EH (cell line): ENCODE measurements around the gene RNF166.

ENCODE experiments used
- DNase-seq: peaks from one replicate; pipeline ENCODE4 v3.0.0-alpha.2; 2015; ENCODE audit warnings: low read depth

Gene RNF166

DNA sequence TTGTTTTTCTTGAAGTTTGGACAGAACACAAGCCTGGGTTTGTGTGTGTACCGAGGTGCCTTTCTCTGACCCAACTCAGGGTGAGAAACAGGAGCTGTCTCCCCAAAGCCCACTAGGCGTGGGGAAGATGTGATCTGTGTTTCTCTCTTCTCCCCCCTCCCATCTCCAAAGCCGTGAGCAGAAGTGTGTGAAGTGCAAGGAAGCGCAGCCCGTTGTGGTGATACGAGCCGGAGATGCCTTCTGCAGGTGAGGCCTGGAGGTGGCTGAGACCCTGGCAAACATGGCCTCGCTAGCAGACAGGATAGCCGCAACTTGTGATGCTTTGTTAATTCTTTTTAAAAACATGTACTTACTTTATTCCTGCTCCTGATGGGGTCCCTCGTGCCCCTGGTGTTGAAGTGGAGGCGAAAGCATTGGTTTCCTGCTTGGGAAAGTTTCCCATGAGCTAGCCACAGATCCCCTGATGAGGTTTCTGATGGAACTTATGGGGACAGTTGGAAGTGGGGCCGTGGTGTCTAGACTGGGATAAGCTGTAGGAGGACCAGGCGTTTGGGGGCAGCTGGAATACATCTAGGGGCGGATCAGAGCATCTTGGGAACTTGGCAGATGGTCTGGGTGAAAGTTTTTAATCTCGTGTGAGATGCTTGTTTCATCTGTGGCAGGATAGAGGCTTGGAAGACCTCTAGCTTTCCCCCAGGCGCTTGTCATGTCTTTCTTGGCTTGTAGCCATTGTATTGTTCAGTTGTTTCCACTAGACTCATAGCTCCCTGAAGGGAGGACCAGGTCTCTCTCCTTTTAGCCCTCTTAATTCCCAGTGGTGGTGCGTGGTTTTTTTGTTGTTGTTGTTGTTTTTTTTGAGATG lies 988 bp upstream of the RNF166 start:
- DNase-seq: no peak

DNA sequence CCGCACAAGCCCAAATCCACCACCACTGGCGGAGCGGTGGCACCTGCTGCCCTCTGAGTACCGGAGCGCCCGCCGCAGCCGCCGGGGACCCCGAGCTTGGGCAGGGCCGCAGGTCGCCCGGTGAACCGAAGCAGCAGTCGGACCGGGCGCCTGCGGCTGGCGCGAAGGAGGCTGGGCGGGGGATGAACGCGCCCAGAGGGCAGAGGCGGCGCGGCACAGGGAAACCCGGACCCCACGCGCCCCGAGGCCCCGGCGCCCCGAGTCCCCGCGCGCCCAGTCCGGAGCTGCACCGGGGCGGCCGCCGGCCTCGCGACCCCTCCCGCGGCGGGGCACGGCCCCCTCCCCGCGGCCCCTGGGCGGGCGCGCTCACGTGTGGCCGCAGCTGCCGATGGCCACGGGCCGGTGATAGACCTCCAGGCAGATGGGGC lies 393 bp downstream of the RNF166 start:
- no peak for DNase-seq

DNA sequence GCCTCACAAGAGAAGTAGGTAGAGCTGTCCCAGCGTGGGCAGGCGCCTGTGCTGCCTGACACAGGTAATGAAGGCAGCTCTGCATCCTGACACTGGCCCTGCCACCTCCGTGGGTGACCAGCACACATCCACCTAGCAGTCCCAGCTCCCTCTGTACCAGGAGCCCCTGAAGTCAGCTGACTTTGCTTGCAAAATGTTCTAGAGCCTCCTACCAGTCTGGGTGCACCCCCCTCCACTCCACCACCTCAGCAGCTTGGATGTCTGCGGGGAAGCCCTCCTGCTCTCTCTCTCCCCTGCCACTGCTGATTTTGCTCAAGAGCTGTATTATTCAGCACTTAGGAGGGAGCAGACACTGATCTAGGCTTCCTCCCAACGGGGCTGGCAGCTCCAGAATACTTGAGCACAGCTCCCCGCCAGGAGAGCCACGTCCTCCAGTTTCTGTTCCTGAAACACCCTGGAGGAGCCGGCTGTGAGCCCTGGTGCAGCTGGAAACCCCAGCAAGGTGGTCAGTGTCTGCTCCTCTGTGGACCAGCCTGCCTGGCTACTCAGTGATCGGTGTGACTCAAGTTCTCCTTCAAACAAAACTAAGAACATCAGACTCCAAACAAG lies 1.0 kb downstream of the RNF166 start:
- peak; percentile 33 for DNase-seq

DNA sequence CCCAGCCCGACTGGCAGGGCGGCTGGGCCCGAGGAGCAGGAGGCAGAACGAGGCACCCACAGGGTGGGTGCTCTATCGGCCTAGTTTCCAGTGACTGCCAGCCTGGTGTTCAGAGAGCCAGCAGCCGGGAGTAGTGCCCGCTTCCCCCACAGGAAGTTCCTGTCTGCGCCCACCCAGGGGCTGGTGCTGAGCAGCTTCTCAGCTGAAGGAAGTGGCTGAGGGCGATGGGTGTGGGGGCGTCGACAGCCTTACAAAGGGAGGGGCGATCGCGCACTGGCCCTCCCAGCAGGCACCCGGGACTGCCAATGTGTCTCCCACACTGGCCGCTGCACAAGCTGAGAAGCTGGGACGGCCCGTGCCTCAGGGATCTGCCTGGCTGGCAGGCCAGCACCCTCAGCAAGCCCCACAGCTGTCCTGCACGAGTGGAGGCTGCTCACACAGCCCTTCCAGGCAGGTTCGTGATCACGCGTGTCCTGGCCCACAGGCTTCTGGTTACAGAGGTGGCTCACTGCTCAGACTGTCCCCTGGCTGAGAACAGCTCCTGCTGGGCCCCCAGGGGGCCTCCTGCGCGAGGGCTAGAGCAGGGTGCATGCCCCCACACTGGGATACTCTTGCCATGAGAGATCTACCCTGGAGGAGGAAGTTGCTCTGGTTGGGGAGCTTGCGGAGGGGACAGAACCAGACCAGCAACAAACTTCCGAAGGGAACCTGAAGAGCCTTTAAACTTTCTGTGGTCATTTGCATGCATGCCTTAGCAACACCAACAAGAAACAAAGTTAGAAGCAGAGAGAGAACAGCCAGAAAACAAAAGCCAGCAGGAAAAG lies 2.5 kb downstream of the RNF166 start:
- no peak for DNase-seq

DNA sequence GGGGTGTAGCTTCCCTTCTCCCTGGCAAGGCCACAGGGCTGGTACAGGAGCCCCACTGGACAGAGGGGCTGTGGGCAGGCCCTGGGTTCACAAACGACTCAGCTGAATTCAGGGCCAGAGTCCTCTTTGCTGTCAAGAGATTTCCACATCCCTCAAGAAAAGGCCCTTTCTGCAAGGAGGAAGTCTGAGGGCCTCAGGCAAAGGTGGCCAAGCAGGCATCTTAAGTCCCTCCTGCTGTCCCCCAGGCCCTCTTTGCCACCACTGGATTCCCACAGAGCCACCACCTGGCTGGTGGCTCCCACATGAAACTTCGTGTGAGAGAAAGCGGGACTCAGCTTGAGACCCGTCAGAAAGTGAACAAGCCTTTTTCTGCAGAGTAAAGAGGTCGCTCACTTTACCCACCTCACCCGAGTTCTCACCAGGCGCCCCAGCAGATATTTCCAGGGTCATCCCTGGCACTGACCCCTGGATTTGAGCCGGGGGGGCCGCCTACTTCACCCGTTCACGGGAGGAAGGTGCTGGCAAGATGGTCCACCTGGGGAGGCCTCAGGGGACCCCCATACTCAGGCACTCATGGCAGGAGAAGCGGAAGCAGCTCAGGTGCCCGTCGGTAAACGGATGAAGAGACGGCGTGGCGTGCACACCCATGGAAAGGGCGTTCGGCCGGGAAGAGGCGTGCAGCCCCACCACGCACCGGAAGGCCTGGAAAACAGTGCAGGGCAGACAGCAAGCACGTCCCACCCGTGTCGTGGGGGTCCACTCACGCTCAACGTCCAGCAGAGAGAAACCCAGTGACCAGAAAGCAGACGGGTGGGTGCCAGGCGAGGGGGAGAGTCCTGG lies 3.6 kb downstream of the RNF166 start:
- no peak for DNase-seq

DNA sequence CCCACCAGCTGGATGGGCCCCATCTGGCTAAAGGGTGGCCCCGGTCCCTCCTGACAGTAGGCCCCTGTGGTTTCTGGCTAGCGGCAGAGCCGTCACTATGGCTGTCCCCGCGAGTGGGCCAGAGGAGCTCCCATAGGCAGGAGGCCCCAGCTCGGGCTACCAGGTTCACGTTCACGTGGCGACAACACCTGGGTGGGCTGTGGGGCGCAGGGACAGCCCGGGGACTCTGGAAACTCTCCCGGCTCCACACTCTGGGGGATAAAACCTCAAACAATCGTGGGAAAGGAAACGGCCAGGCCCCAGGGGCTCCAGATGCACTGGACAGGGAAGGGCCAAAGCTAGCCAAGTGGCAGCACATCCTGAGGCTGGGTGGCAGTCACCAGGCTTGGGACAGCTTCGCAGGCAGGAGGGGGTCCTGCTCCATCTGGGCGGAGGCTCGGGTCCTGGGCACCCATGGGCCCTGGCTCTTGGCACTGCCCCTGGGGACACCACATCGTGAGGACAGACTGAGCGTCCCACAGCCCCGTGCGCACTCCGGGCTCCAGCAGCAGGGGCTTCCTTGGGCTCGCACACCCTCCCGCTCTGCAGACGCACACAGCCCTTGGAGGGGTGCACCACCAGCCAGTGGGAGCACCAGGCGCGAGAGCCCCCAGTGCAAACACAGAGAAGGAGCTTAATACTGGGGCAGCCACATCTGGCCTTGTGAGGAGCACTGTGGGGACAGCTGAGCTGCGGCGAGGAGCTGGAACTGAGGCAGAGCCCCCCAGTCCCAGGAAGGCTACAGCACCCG lies 4.4 kb downstream of the RNF166 start:
- no peak for DNase-seq

DNA sequence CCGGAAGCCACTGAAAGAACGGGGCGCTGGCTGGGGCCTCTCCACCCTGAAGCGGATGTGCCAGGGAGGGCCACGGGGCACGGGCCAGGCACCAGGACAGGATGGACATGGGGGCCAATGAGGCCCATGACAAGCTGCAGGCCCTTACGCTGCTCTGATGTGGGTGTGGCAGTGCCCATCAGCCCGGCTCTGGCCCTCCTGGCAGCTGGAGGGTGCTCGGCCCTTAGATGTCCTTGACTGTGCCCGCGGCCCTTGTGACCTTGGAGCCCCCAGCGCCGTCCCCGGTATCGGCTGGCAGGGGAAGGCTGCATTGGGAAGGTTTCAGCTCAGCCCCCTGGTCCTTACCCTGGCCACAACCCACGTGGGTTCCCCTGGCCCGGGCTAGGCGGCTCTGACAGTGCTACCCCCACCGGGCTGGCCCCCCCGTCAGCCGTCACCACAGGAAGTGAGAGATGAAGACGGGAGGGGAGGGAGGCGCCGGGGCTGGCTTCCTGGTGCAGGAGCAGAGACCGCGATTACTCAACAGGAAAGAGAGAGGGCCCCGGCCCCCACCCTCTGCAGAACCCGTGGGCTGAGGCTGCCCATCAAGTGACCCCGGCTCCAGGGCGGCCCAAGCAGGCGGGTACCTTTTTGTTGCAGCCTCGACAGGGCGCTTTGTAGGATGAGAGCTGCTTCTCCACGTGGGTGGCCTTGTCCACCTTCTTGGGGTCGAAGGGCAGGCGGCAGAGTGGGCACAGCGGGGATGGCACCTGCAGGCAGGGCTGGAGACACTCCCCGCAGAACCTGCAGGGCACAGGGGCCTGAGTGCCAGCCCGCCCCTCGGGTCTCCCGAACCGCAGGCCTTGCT lies 5.3 kb downstream of the RNF166 start:
- DNase-seq: peak; percentile 75

DNA sequence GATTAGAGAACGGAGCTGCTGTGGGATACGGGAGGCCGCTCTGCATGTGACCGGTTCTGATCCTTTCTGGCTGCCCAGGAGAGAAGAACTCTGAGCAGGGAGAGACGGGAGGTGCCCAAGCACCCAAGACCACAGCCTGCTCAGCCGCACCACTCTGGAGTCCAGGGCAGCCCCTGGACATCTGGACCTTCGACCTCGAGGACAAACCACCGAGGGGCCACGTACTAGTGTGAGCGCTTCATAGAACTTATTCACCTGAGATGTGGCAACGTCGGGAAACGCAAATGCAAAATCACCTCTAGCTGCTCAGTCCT lies 5.9 kb downstream of the RNF166 start:
- no peak for DNase-seq

DNA sequence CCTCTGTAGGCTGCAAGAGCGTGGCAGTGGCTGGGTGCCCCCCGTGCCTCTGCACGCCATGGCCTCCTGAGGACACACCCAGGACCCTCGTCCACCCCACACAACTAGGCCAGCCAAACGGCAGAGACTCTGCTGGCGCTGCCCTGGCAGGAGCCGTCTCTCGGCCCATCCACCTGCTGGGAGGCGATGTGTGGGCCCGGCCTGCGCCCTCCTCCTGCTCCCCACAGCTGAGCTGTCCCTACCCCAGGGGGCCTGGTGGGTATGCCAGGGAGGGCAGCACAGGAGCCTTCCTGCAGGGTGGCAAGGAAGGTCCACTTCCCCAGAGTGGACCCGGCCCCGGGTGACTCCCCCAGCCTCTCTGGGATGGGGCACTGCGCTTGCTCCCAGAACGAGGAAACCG lies 7.0 kb downstream of the RNF166 start:
- no peak for DNase-seq

DNA sequence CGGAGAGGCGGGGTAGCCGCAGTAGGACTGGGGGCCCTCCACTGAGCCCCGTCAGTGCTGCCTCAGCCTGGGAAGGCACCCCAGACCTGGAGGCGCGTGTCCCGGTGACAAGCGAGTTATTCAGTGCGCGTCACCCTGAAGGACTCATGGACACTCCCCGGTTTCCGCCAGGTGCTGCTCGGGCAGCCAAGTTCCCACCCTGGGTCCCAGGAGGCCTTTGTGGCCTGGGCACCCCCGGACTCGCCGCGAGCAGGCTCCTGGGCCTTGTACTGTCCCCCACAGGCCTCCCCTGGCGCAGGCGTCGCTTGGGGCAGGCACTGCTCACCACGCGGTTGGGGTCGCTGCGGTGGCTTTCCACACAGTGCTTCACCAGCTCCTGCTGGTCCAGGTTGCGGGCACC lies 7.6 kb downstream of the RNF166 start:
- no peak for DNase-seq

DNA sequence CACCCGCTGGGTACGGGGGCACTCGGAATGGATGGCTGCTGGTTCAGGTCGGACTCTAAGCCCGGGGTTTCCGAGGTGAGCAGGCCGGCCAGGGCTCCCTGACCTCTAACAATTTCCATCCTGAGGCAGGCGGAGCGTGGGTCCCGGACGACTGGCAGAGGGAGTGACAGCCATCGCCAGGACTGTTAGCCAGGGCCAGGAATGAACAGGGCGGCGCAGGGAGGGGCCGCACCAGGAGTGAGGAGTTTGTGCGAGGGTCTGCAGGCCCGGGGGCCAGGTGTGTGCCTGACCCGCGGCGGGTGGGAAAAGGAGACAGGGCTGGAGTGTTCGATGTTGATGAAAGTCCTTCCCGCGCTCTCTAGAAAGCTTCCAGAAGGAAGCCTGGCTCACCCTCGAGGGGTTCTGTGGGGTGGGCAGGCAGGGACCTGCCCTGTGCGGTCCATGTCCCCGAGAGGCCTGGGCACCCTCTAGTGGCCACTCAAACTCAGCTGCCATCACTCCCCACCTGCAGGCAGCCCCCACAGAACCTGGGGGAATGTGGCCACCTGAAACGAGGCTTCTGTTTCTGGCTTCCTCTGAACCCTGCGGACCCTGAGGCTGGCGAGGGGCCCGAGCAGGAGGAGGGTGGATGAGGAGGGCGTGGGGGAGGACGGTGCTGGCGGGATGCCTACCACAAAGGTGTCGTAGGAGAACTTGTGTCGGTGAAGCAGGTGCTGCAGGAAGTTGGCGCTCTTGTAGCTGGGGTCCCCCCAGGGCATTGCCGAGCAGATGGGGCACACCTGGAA lies 8.2 kb downstream of the RNF166 start:
- no peak for DNase-seq

DNA sequence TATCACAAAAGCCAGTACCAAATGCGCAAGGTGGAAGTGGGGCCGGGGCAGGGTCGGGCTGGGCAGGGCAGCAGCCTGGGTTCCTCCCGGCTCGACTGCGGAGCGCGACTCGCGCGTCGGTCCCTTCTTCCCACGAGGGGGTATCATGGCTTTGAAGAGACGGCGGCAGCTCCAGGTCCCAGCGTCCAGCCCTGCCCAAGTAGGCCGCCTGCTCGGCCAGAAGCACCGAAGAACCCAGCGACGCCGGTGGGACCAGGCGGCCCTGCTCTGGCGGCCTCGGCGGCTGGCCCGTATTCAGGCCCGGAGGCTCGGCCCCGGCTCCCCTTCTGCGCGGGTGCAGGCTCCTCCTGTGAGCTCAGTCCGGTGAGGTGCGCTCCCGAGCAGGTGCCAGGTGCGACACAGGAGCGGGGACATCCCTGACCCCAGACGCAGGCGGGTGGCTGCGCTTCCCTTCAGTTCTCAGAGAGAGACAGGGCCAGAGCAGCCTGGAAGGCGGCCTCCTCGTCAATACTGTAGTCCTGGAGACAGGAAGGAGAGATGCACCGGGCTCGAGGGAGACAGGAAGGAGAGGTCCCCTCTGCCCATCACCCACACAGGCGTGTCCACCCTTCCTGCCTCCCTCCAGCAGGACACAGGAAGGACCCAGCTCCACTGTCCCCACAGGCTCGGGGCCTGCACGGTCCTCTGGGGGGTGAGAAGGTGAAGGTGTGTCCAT lies 8.9 kb downstream of the RNF166 start:
- DNase-seq: no peak

DNA sequence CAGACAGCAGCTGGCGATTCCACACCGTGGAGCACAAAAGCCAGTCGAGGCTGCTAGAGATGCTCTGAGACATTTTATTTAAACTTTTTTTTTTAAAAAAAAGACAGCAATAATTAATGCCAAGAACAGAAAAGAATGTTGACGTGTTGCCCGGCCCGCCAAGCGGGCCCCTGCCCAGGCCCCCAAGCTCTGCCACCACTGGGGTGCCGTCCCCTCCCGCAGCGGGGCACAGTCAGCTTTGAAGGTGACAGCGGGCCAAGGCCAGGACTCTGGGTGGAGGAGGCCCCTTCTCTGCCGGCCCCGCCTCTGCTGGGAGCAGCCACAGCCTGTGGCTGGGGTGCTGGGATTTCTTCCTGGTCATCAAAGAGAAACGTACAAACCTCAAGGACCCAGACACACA lies 9.8 kb downstream of the RNF166 start:
- DNase-seq: no peak

DNA sequence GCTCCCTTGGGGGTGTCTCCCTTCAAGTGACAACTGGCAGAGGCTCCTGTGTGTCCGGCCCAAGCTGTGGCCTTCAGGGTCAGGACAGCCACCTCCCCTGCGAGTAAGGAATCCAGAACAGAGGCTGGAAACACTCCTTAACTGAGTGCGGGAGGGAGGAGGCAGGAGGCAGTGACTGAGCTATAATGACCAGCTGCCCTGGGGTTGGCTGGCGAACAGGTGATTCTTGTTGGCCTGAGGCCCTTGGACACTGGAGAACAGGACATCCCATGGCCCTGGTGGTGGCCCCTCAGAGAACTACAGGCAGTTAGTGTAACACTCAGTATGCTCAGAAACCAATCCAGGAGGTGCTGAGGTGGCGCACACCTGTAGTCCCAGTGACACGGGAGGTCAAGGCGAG lies 10.5 kb downstream of the RNF166 start:
- DNase-seq: no peak

DNA sequence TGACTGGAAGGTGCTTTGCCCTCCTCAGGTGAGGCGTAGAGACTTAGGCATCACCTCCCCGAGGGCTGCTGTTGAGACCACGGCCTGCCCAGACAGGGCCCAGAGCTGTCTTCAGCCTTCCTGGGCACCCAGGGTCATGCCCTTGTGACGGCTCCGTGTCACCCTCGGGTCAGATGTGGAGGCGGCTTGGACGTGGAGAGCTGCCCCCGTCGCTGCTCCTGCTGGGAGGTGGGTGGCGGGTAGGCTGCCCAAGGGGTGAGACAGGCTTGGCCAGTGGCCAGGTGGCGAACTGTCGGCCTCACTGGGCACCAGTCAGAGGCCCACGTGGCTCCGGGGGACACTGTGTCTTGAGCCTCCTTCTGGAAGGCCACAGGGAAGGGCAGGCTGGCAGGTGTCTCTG lies 11.0 kb downstream of the RNF166 start:
- DNase-seq: no peak

DNA sequence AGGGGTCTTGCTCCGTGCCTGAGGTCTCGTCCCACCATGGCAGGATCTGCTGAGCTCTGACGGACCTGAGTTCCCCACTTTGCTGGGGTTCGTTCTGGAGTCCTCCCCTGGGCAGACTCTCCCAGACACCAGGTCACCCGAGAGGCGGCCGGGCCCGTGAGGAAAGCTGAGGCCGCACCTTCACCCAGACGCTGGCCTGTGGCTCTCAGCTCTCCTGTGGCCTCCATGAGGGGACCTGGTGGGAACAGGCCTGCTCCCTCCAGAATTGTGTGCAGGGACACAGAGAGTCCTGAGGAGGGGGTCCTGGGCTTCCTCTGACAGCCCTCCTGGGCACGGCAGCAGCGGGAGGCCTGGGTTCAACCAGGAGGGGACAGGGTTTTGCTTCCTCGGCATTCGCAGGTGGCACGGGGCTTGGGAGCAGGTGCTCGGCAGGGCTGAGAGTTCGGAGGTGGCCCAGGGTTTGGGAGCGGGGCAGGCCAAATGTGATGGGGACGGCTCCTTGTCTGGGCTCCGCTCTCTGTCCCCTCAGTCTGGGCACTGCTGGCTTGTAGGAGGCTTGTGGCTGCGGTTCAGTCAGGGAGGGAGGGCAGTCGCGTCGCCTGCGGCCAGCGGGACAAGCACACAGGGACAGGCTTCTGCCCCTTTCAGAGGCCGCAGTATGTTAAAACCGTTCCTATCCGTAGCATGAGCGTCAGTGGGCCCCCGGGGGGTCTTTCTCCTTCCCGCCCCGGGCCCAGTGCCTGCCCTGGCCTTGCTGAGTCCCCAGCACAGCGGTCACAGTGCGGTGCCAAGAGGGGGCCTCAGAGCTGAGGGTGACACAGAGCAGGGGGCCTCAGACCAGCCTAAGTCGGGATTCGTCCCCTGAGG lies 11.8 kb downstream of the RNF166 start:
- DNase-seq: no peak

DNA sequence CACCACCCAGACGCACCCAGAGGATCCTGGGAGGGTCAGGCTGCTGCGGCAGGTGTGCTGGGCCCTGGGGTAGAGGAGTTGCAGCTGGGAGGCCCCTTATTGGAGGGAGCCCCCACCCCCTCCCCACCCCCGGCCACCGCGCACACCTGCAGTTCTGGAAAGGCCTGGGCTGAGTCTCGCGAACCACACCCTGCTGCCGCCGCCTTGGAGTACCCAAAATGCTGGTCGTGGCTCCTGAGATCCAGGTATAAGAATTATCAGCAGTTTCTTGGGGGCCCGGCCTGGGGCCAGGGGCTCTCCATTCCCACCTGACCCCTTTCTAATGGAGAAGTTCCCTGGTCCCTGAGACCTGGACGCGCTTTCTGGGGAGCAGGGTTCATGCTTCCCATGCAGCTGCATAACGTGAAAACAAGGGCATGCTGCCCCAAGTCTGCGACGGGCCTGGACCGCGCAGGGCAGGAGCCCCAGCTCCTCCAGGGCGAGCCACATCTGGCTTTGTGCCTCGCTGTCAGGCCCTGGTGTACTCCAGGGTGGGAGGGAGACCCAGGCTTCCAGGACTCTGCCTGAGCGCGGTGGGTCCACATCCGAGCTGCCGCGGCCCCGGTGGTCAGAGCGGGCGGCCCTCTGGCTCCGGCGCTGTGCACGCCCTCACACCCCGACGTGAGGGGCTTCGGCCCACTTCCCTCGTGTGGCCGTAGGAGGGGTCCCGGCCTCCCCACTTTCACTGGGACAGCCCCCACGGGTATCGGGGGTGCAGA lies 12.6 kb downstream of the RNF166 start:
- no peak for DNase-seq
